ENCODE results near the gene GAS2L1.

GAS2L1 gene

GRCh38 chr22:29275819-29276565, 30.5 kb upstream of the GAS2L1 start:
- no peak for DNase-seq

GRCh38 chr22:29277927-29278326, 28.5 kb upstream of the GAS2L1 start:
- no peak for DNase-seq

- no peak for DNase-seq
These were observed 22.3 kb upstream of the GAS2L1 start for GRCh38 chr22:29284196-29284595.

- no peak for DNase-seq
These were observed 17.6 kb upstream of the GAS2L1 start for GRCh38 chr22:29288837-29289236.

GRCh38 chr22:29290061-29290460, 16.4 kb upstream of the GAS2L1 start:
- no peak for DNase-seq

- no peak for DNase-seq
These were observed 15.2 kb upstream of the GAS2L1 start for GRCh38 chr22:29291215-29291614.

- DNase-seq = no peak
These were observed 14.1 kb upstream of the GAS2L1 start for GRCh38 chr22:29292379-29292778.

- no peak for DNase-seq
These were observed 7.8 kb upstream of the GAS2L1 start for GRCh38 chr22:29298641-29299040.

GRCh38 chr22:29299136-29299900, 7.1 kb upstream of the GAS2L1 start:
- no peak for DNase-seq

- no peak for DNase-seq
These were observed 6.0 kb upstream of the GAS2L1 start for GRCh38 chr22:29300467-29300806.

GRCh38 chr22:29300807-29301601, 5.4 kb upstream of the GAS2L1 start:
- DNase-seq = no peak

- no peak for DNase-seq
These were observed 4.6 kb upstream of the GAS2L1 start for GRCh38 chr22:29301716-29302401.

GRCh38 chr22:29302402-29302680, 4.1 kb upstream of the GAS2L1 start:
- no peak for DNase-seq

GRCh38 chr22:29302681-29303465, 3.6 kb upstream of the GAS2L1 start:
- no peak for DNase-seq

- no peak for DNase-seq
These were observed 645 bp upstream of the GAS2L1 start for GRCh38 chr22:29305836-29306174.

- DNase-seq = no peak
These were observed 565 bp downstream of the GAS2L1 start for GRCh38 chr22:29306835-29307595.

- DNase-seq = no peak
These were observed 1.2 kb downstream of the GAS2L1 start for GRCh38 chr22:29307596-29308147.

- DNase-seq = no peak
These were observed 1.8 kb downstream of the GAS2L1 start for GRCh38 chr22:29308148-29308790.

- no peak for DNase-seq
These were observed 2.4 kb downstream of the GAS2L1 start for GRCh38 chr22:29308791-29309262.

GRCh38 chr22:29309332-29310064, 3.0 kb downstream of the GAS2L1 start:
- no peak for DNase-seq

All from stimulated activated CD4-positive, alpha-beta T cell treated with anti-CD3 and anti-CD28 coated beads, Interleukin-1b, Interleukin-23, amount 100 ng/mL, for 48 hours (primary cell).